A549 (cell line): ENCODE measurements around the gene WHRN.

Experiments used
- CTCF ChIP-seq: fragments of >200 bp; sonication (Bioruptor Twin); formaldehyde crosslinking; IDR thresholded peaks from 3 replicates; pipeline ENCODE4 v1.5.1; 2016
- EP300 ChIP-seq, 2 experiments: fragments of >200 bp; sonication (Bioruptor Twin); formaldehyde crosslinking; IDR thresholded peaks; 2 replicates in 1 of 2; 3 replicates in 1 of 2; pipeline ENCODE4 v1.6.1; 2016 to 2017
- FOSL2 ChIP-seq, 2 experiments: fragments of 450-650 bp in 1 of 2; fragments of >200 bp in 1 of 2; sonication (Bioruptor Twin) in 1 of 2; formaldehyde crosslinking; IDR thresholded peaks; 2 replicates each; pipeline versions ENCODE4 v1.5.0 to v1.6.1; 2016 to 2020; ENCODE audit warnings: mild to moderate bottlenecking in 1 of 2, moderate library complexity in 1 of 2
- HDAC2 ChIP-seq: fragments of 200-600 bp; sonication (generic); IDR thresholded peaks from 2 replicates; pipeline ENCODE4 v1.6.1; 2016
- POLR2A ChIP-seq: IDR thresholded peaks from 2 replicates; pipeline ENCODE4 v1.6.1; 2012; ENCODE audit warnings: mild to moderate bottlenecking, low read length

GRCh38 chr9:114478871-114479270 lies 26.4 kb downstream of the WHRN start:
- no peak for TF ChIP-seq CTCF
- no peak for TF ChIP-seq HDAC2
- TF ChIP-seq FOSL2 (IDR thresholded peaks at IDR 0.05), result no peak
- no peak for TF ChIP-seq FOSL2 (CRISPR knock-in tag; IDR thresholded peaks at IDR 0.05)
- TF ChIP-seq EP300 (IDR thresholded peaks at IDR 0.05), result no peak
- no peak for TF ChIP-seq POLR2A
